K562 (cell line): ENCODE results near the gene GAS2L1. TPM values are rescaled to one million over a fixed set of nuclear protein-coding genes. Genes with fewer than 3 reads are reported as not detected.

Experiments
- ATAC-seq: fragments of 200-7000 bp; cut with Tn5 transposase; 3 replicates; pipeline ENCODE4 v1.9.1; 2020; ENCODE audit warnings: moderate library complexity
- BruUV-seq: library from RNA; stranded (reverse); fragments of 400-500 nt; replicated peaks from 2 replicates; lab custom pipeline; 2021; lab: Mats Ljungman, UMichigan
- CTCF ChIA-PET: fragments of 300-600 bp; formaldehyde crosslinking; extraction: SDS; loops from one replicate; lab custom pipeline; 2021; ENCODE audit warnings: low intra/inter-chr PET ratio; lab: Yijun Ruan, JAX
- POLR2A ChIA-PET: fragments of 300-600, 350-650 bp; sonication (Branson Sonifier 250); formaldehyde crosslinking; extraction: SDS; loops from one replicate; lab custom pipeline; 2021; ENCODE audit warnings: antibody characterized with exemption, inconsistent platforms; lab: Yijun Ruan, JAX
- DNase-seq, 4 experiments: peaks; one replicate each; pipeline versions ENCODE4 v3.0.0 to v3.0.0-alpha.2; 2011 to 2018; ENCODE audit warnings: low spot score in 3 of 4, mixed read lengths in 3 of 4; ENCODE audit errors: extremely low read depth in 1 of 4
- FAIRE-seq: peaks from 2 replicates; lab custom pipeline; 2011; peaks lifted over from hg19 to GRCh38; lab: Jason Lieb, UNC
- H2AFZ ChIP-seq: 2 replicates; pipeline ENCODE4 v1.6.0; 2011; ENCODE audit warnings: low read depth, low read length, control low read depth, inconsistent platforms
- H3K27ac ChIP-seq: fragments of 200-600 bp; 3 replicates; pipeline ENCODE4 v1.8.0; 2011; ENCODE audit warnings: low read depth, mild to moderate bottlenecking, control low read depth, inconsistent platforms, low read length, moderate library complexity, mixed read lengths; ENCODE audit errors: extremely low read depth
- H3K27me3 ChIP-seq, 2 experiments: fragments of 300-600 bp in 1 of 2; 2 replicates in 1 of 2; 3 replicates in 1 of 2; pipeline versions ENCODE4 v1.6.0 to v1.8.0; 2011; ENCODE audit warnings: inconsistent platforms in 2 of 2, low read length in 2 of 2, mild to moderate bottlenecking in 1 of 2, mixed read lengths in 1 of 2, moderate library complexity in 1 of 2; ENCODE audit not compliant: control insufficient read depth in 2 of 2, insufficient read depth in 2 of 2
- H3K36me3 ChIP-seq: fragments of 300-600 bp; 3 replicates; pipeline ENCODE4 v1.8.0; 2011; ENCODE audit warnings: mild to moderate bottlenecking, low read length, inconsistent platforms; ENCODE audit not compliant: control insufficient read depth, insufficient read depth
- H3K4me1 ChIP-seq, 2 experiments: fragments of 200-600 bp in 1 of 2; replicated peaks in 1 of 2; 2 replicates in 1 of 2; 3 replicates in 1 of 2; pipeline versions ENCODE4 v1.5.1 to v1.8.0; 2011; ENCODE audit warnings: inconsistent platforms in 2 of 2, low read length in 2 of 2, mild to moderate bottlenecking in 1 of 2, mixed read lengths in 1 of 2, moderate library complexity in 1 of 2; ENCODE audit not compliant: control insufficient read depth in 2 of 2, insufficient read depth in 2 of 2
- H3K4me2 ChIP-seq: 2 replicates; pipeline ENCODE4 v1.6.1; 2011; ENCODE audit warnings: low read length, control low read depth, inconsistent platforms, mixed read lengths; ENCODE audit not compliant: insufficient read depth
- H3K4me3 ChIP-seq: fragments of 200-600 bp; sonication (generic), shearing (Covaris generic); 2 replicates; pipeline ENCODE4 v1.5.1; 2016; ENCODE audit warnings: control low read depth, inconsistent platforms
- H3K79me2 ChIP-seq: fragments of 200-600 bp; 3 replicates; pipeline ENCODE4 v1.8.0; 2011; ENCODE audit warnings: low read length, inconsistent platforms; ENCODE audit not compliant: control insufficient read depth, insufficient read depth
- H3K9ac ChIP-seq, 2 experiments: 2 replicates each; pipeline versions ENCODE4 v1.6.0 to v1.6.1; 2011; ENCODE audit warnings: low read depth in 2 of 2, low read length in 2 of 2, control low read depth in 1 of 2, inconsistent platforms in 1 of 2, mild to moderate bottlenecking in 1 of 2, mixed read lengths in 1 of 2; ENCODE audit not compliant: insufficient read depth in 1 of 2
- H3K9me1 ChIP-seq: one replicate; pipeline ENCODE4 v1.6.0; 2011; ENCODE audit warnings: inconsistent platforms, mild to moderate bottlenecking, low read length, moderate library complexity; ENCODE audit not compliant: control insufficient read depth, insufficient read depth
- H3K9me3 ChIP-seq: replicated peaks from 2 replicates; pipeline ENCODE4 v1.5.1; 2011; ENCODE audit warnings: low read depth, low read length, inconsistent platforms; ENCODE audit not compliant: control insufficient read depth, insufficient read depth
- H4K20me1 ChIP-seq: replicated peaks from 2 replicates; pipeline ENCODE4 v1.6.1; 2011; ENCODE audit warnings: low read length, inconsistent platforms, mixed read lengths; ENCODE audit not compliant: control insufficient read depth, insufficient read depth
- C11orf30 ChIP-seq: fragments of 450-650 bp; IDR thresholded peaks from 2 replicates; pipeline ENCODE4 v1.6.1; 2016; ENCODE audit warnings: low read depth, mild to moderate bottlenecking
- FOXA1 ChIP-seq: fragments of 450-650 bp; IDR thresholded peaks from 2 replicates; pipeline ENCODE4 v1.6.1; 2016; ENCODE audit warnings: mild to moderate bottlenecking, borderline replicate concordance
- IRF9 ChIP-seq: fragments of 450-650 bp; IDR thresholded peaks from 2 replicates; pipeline ENCODE4 v1.6.1; 2016; ENCODE audit warnings: missing biosample characterization, missing genetic modification characterization
- KDM4B ChIP-seq, 2 experiments: fragments of 450-650 bp in 1 of 2; sonication (generic) in 1 of 2; IDR thresholded peaks; 2 replicates each; pipeline ENCODE4 v1.6.1; 2016 to 2017; ENCODE audit warnings: borderline replicate concordance in 2 of 2, antibody characterized with exemption in 1 of 2, low read depth in 1 of 2, mild to moderate bottlenecking in 1 of 2
- PHB ChIP-seq: fragments of 250-450 bp; sonication (Bioruptor Pico); IDR thresholded peaks from 2 replicates; pipeline ENCODE4 v1.5.0; 2021
- POLR2G ChIP-seq: fragments of 200-400 bp; formaldehyde crosslinking; IDR thresholded peaks from 2 replicates; pipeline ENCODE4 v1.6.1; 2017; ENCODE audit warnings: low read depth, mild to moderate bottlenecking, antibody characterized with exemption, low read length, moderate library complexity
- RBM22 ChIP-seq: fragments of 200-400 bp; formaldehyde crosslinking; IDR thresholded peaks from 2 replicates; pipeline ENCODE4 v1.6.1; 2018; ENCODE audit warnings: low read length, low read depth; ENCODE audit not compliant: poor library complexity, severe bottlenecking
- RBM25 ChIP-seq: fragments of 200-400 bp; formaldehyde crosslinking; IDR thresholded peaks from 2 replicates; pipeline ENCODE4 v1.6.1; 2018; ENCODE audit warnings: low read length, low read depth, moderate library complexity; ENCODE audit not compliant: severe bottlenecking
- ZNF354B ChIP-seq: fragments of 250-450 bp; sonication (Bioruptor Pico); IDR thresholded peaks from 2 replicates; pipeline ENCODE4 v1.4.0; 2020
- ZNF639 ChIP-seq, 2 experiments: fragments of 200-800 bp in 1 of 2; sonication (Bioruptor generic) in 1 of 2; sonication (generic) in 1 of 2; formaldehyde crosslinking in 1 of 2; IDR thresholded peaks in 1 of 2; conservative IDR thresholded peaks in 1 of 2; 2 replicates each; pipeline versions ENCODE4 v1.5.0 to v1.6.1; 2016 to 2020; ENCODE audit warnings: missing compliant biosample characterization in 1 of 2, missing genetic modification characterization in 1 of 2, missing genetic modification reagents in 1 of 2
- ZNF707 ChIP-seq: fragments of 250-450 bp; sonication (Bioruptor Pico); conservative IDR thresholded peaks from 2 replicates; pipeline ENCODE4 v1.8.0; 2022; ENCODE audit warnings: inconsistent platforms, mild to moderate bottlenecking, moderate library complexity
- WGBS: fragments of 100-300 bp; shearing (Covaris generic); methylation state at CpG from one replicate; pipeline ENCODE4 v1.1.6; 2016; ENCODE audit warnings: low coverage, mixed read lengths; ENCODE audit not compliant: insufficient coverage; ENCODE audit errors: missing lambda C conversion rate; 5-methylcytosine and 5-hydroxymethylcytosine counted together
- in situ Hi-C: fragments of 300-500 bp; cut with MboI; formaldehyde crosslinking; loops from 4 replicates; pipeline ENCODE4 v1.15.0; 2018; ENCODE audit warnings: inconsistent platforms, mixed read lengths
- intact Hi-C: fragments of 100-400 bp; cut with micrococcal nuclease; formaldehyde crosslinking; loops from 2 replicates; pipeline ENCODE4 v1.14.2; 2022
- polyA plus RNA-seq, 8 experiments: library from polyadenylated mRNA; depleted of rRNA in 4 of 8; stranded (reverse) in 5 of 8; unstranded in 3 of 8; fragments of >200 nt; fragmentation: Nextera tagmentation in 2 of 8; fragmentation: Illumina TruSeq in 1 of 8; extraction: Ambion mirVana in 2 of 8; extraction: Trizol in 1 of 8; gene quantifications; 2 replicates each; pipeline versions ENCODE4 v1.2.1 to v1.2.3, GENCODE V29; 2011 to 2014; ENCODE audit warnings: inconsistent platforms in 1 of 8, missing spikeins in 1 of 8
- total RNA-seq, 7 experiments: library from RNA; depleted of rRNA in 6 of 7; stranded (reverse); fragments of >200 nt in 6 of 7; fragmentation: Illumina TruSeq in 2 of 7; extraction: Trizol in 2 of 7; gene quantifications; 2 replicates each; pipeline versions ENCODE4 v1.2.1 to v1.2.3, GENCODE V29; 2011 to 2021; ENCODE audit warnings: low replicate concordance in 1 of 7

Gene GAS2L1
- total and polyA plus RNA-seq, 9 of the 15 experiments (the other 6 are each of a cell fraction or from before 2014, with no cell fraction given) = 0.56 to 19.7 (median 3.2) TPM

- no peak overlapping the region for H2AFZ ChIP-seq
- no peaks in the 10 kb centered on the region for H3K9me1 ChIP-seq
- H3K4me2 ChIP-seq = no peak overlapping the region
- H3K9me3 ChIP-seq = no peaks in the 10 kb centered on the region
- intact Hi-C loops (loop anchor here (10.0 kb wide), 1 partner anchor 375 kb away; the partner anchor contains the start of gene ZNRF3), in situ Hi-C loops (no loop called here)
- no peak overlapping the region for H3K4me3 ChIP-seq
- no peak for FAIRE-seq
- ChIA-PET CTCF (no interaction called here), POLR2A (interaction anchor here (0.6 to 1.0 kb wide), 3 partner anchors 14 to 131 kb away, joined by 3 to 5 read pairs (median 4); no protein-coding TSS in a partner anchor)
- DNase-seq = no peak
- H3K27me3 ChIP-seq = no peaks in the 10 kb centered on the region
- no peaks in the 10 kb centered on the region for H4K20me1 ChIP-seq
- no TSS peak for BruUV-seq
- 94% methylated on average over 3 of the region's 13 CpGs for WGBS
- no peaks in the 10 kb centered on the region; the same call in 2 of the 3 replicates for H3K79me2 ChIP-seq
- H3K4me1 ChIP-seq = peaks cover 0 to 30% of the 10 kb centered on the region in 2 experiments; a peak in 2 of 5 replicates
- H3K36me3 ChIP-seq = peaks cover 21% of the 10 kb centered on the region
- no peak overlapping the region for H3K27ac ChIP-seq
- no peak for ATAC-seq
- no peak overlapping the region; a peak in 1 of 4 replicates for H3K9ac ChIP-seq
- TF ChIP-seq C11orf30 (no peak), KDM4B (IDR thresholded peaks at IDR 0.05; ENCODE audit: borderline replicate concordance in 2 of 2, low read depth in 1 of 2) (no peak), RBM25 (no peak), PHB (CRISPR knock-in tag) (no peak), ZNF639 (CRISPR knock-in tag; conservative IDR thresholded peaks at IDR 0.05 in 1 of 2, IDR thresholded peaks at IDR 0.05 in 1 of 2) (no peak), POLR2G (peak; percentile 73), ZNF707 (CRISPR knock-in tag) (no peak), ZNF354B (no peak), FOXA1 (no peak), IRF9 (tag) (no peak), RBM22 (peak; percentile 20)
These were observed 46.4 kb upstream of the GAS2L1 start for GRCh38 chr22:29260031-29260560.
